SK-N-SH treated with all-trans-retinoic acid at 6 μM for 48 hours (cell line): ENCODE results near the gene OR12D2.
"Not testable (repeated sequence)": the region's sequence is repeated elsewhere in the genome, so short reads cannot be mapped to it uniquely, and the experiment has no call there.

Experiments
- ATAC-seq: fragments of 200-7000 bp; cut with Tn5 transposase; 3 replicates; pipeline ENCODE4 v1.9.1; 2020; ENCODE audit warnings: mild to moderate bottlenecking, moderate library complexity
- ARNTL ChIP-seq: fragments of 450-650 bp; formaldehyde crosslinking; IDR thresholded peaks from 2 replicates; pipeline ENCODE4 v1.5.0; 2020; ENCODE audit warnings: low read depth, mild to moderate bottlenecking, moderate library complexity, borderline replicate concordance
- CSRNP3 ChIP-seq: fragments of 250-450 bp; sonication (Bioruptor Pico); IDR thresholded peaks from 2 replicates; pipeline ENCODE4 v1.5.1; 2021; ENCODE audit warnings: mild to moderate bottlenecking, moderate library complexity
- ESRRG ChIP-seq: fragments of 250-450 bp; sonication (Bioruptor Pico); IDR thresholded peaks from 2 replicates; pipeline ENCODE4 v1.6.1; 2021; ENCODE audit warnings: mild to moderate bottlenecking
- GLIS3 ChIP-seq: fragments of 250-450 bp; sonication (Bioruptor Pico); IDR thresholded peaks from 2 replicates; pipeline ENCODE4 v1.5.0; 2020; ENCODE audit warnings: mild to moderate bottlenecking, moderate library complexity
- RARB ChIP-seq: fragments of 250-450 bp; sonication (Bioruptor Pico); IDR thresholded peaks from 2 replicates; pipeline ENCODE4 v1.8.0; 2021; ENCODE audit warnings: mild to moderate bottlenecking, moderate library complexity
- TCF4 ChIP-seq: fragments of 250-450 bp; sonication (Bioruptor Pico); IDR thresholded peaks from 2 replicates; pipeline ENCODE4 v1.8.0; 2021; ENCODE audit warnings: mild to moderate bottlenecking, moderate library complexity, borderline replicate concordance
- TOX ChIP-seq: fragments of 250-450 bp; sonication (Bioruptor Pico); IDR thresholded peaks from 2 replicates; pipeline ENCODE4 v1.8.0; 2021; ENCODE audit warnings: mild to moderate bottlenecking, moderate library complexity, borderline replicate concordance
- TSHZ2 ChIP-seq: fragments of 250-450 bp; sonication (Bioruptor Pico); IDR thresholded peaks from 2 replicates; pipeline ENCODE4 v1.5.0; 2020; ENCODE audit warnings: mild to moderate bottlenecking, moderate library complexity
- ZFP3 ChIP-seq: fragments of 250-450 bp; sonication (Bioruptor Pico); IDR thresholded peaks from 2 replicates; pipeline ENCODE4 v1.5.0; 2020; ENCODE audit warnings: mild to moderate bottlenecking, moderate library complexity

Gene OR12D2

GRCh38 chr6:29439006-29439405 lies 43.6 kb downstream of the OR12D2 start, which contains the start of gene OR10C1:
Gene OR10C1, plus strand, starts transcription at chr6:29439306. Its CDS starts 710 bp downstream, at chr6:29440016.
- no peak for ATAC-seq
- no peak for TF ChIP-seq GLIS3
- no peak for TF ChIP-seq ARNTL

GRCh38 chr6:29442719-29443118 lies 47.3 kb downstream of the OR12D2 start:
- ATAC-seq = no peak
- TF ChIP-seq TSHZ2 (no peak), RARB (CRISPR knock-in tag) (no peak), CSRNP3 (CRISPR knock-in tag) (no peak), TOX (no peak), TCF4 (no peak), ESRRG (no peak), ZFP3 (CRISPR knock-in tag) (no peak)

GRCh38 chr6:29444031-29444430 lies 48.6 kb downstream of the OR12D2 start:
- not testable (repeated sequence) for ATAC-seq
